Keratinocyte (primary cell): ENCODE results near the gene GBGT1. TPM values are rescaled to one million over a fixed set of nuclear protein-coding genes. Genes with fewer than 3 reads are reported as not detected.

ENCODE experiments used
- DNase-seq: peaks from one replicate; pipeline ENCODE4 v3.0.0-alpha.2; 2011; ENCODE audit warnings: low read depth, missing footprints, low spot score
- FAIRE-seq: peaks from 2 replicates; lab custom pipeline; 2011; peaks lifted over from hg19 to GRCh38; lab: Jason Lieb, UNC
- H2AFZ ChIP-seq: 2 replicates; pipeline ENCODE4 v1.6.0; 2012; ENCODE audit warnings: low read length, control low read depth, inconsistent platforms; ENCODE audit not compliant: control insufficient read depth
- H3K27ac ChIP-seq: 2 replicates; pipeline ENCODE4 v1.5.1; 2011; ENCODE audit warnings: low read length; ENCODE audit not compliant: control insufficient read depth, insufficient read depth
- H3K27me3 ChIP-seq: 3 replicates; pipeline ENCODE4 v1.6.0; 2011; ENCODE audit warnings: low read length; ENCODE audit not compliant: control insufficient read depth, insufficient read depth; ENCODE audit errors: extremely low read depth
- H3K36me3 ChIP-seq, 2 experiments: 2 replicates in 1 of 2; 3 replicates in 1 of 2; pipeline ENCODE4 v1.5.1; 2011; ENCODE audit warnings: low read length in 2 of 2, mild to moderate bottlenecking in 1 of 2; ENCODE audit not compliant: control insufficient read depth in 2 of 2, insufficient read depth in 2 of 2; ENCODE audit errors: extremely low read depth in 1 of 2
- H3K4me1 ChIP-seq: 3 replicates; pipeline ENCODE4 v1.5.1; 2011; ENCODE audit warnings: low read length; ENCODE audit not compliant: control insufficient read depth, insufficient read depth; ENCODE audit errors: extremely low read depth
- H3K4me2 ChIP-seq: 3 replicates; pipeline ENCODE4 v1.6.0; 2011; ENCODE audit warnings: low read depth, low read length; ENCODE audit not compliant: control insufficient read depth, insufficient read depth; ENCODE audit errors: extremely low read depth
- H3K4me3 ChIP-seq, 3 experiments: fragments of 200-600 bp in 1 of 3; sonication (generic) in 1 of 3; 2 replicates in 2 of 3; 3 replicates in 1 of 3; pipeline ENCODE4 v1.5.1; 2011 to 2016; ENCODE audit warnings: low read length in 3 of 3, mild to moderate bottlenecking in 3 of 3, control low read depth in 2 of 3, inconsistent platforms in 1 of 3, low read depth in 1 of 3, mixed read lengths in 1 of 3, mixed run types in 1 of 3, moderate library complexity in 1 of 3; ENCODE audit not compliant: control insufficient read depth in 2 of 3, insufficient read depth in 2 of 3; ENCODE audit errors: extremely low read depth in 1 of 3
- H3K79me2 ChIP-seq: 2 replicates; pipeline ENCODE4 v1.6.0; 2012; ENCODE audit warnings: low read length; ENCODE audit not compliant: control insufficient read depth, insufficient read depth
- H3K9ac ChIP-seq: 3 replicates; pipeline ENCODE4 v1.6.0; 2011; ENCODE audit warnings: low read length; ENCODE audit not compliant: control insufficient read depth, insufficient read depth; ENCODE audit errors: extremely low read depth
- H3K9me1 ChIP-seq: 3 replicates; pipeline ENCODE4 v1.6.0; 2011; ENCODE audit warnings: low read length; ENCODE audit not compliant: control insufficient read depth, insufficient read depth; ENCODE audit errors: extremely low read depth
- H3K9me3 ChIP-seq: 2 replicates; pipeline ENCODE4 v1.5.1; 2012; ENCODE audit warnings: low read depth, low read length; ENCODE audit not compliant: control insufficient read depth
- H4K20me1 ChIP-seq: 3 replicates; pipeline ENCODE4 v1.6.0; 2011; ENCODE audit warnings: low read length; ENCODE audit not compliant: control insufficient read depth, insufficient read depth; ENCODE audit errors: extremely low read depth
- EZH2 ChIP-seq: IDR thresholded peaks from one replicate; pipeline ENCODE4 v1.6.1; 2012; ENCODE audit warnings: inconsistent platforms, mild to moderate bottlenecking, low read length, moderate library complexity
- dilution Hi-C: fragments of 300-500 bp; cut with MboI; formaldehyde crosslinking; loops from one replicate; pipeline ENCODE4 v1.7.0; 2020; ENCODE audit warnings: low sequenced_read_pairs; ENCODE audit not compliant: extremely low pct_ligation_motif_present
- polyA plus RNA-seq, 5 experiments: library from polyadenylated mRNA; depleted of rRNA in 3 of 5; stranded (reverse) in 3 of 5; stranded (forward) in 1 of 5; unstranded in 1 of 5; fragments of >200 nt; gene quantifications; 1 replicate in 1 of 5; 2 replicates in 3 of 5; 3 replicates in 1 of 5; pipeline versions ENCODE4 v1.2.1 to v1.2.3, GENCODE V29; 2011 to 2012; ENCODE audit warnings: missing spikeins in 2 of 5, low read depth in 1 of 5, low replicate concordance in 1 of 5
- TF ChIP-seq, protein P1 (sequence below), 3 experiments: IDR thresholded peaks in 1 of 3; conservative IDR thresholded peaks in 1 of 3; optimal IDR thresholded peaks in 1 of 3; 2 replicates in 2 of 3; 3 replicates in 1 of 3; pipeline versions ENCODE3 to v1.5.1; 2011; ENCODE audit warnings: low read length in 3 of 3, mild to moderate bottlenecking in 3 of 3, moderate library complexity in 2 of 3, control low read depth in 1 of 3, inconsistent platforms in 1 of 3; ENCODE audit not compliant: insufficient read depth in 2 of 3; ENCODE audit errors: extremely low read depth in 1 of 3

Gene GBGT1
- polyA plus RNA-seq, 1 donor (not counting 4 experiments of a cell fraction or from before 2014, with no cell fraction given), result 0.54 TPM

DNA sequence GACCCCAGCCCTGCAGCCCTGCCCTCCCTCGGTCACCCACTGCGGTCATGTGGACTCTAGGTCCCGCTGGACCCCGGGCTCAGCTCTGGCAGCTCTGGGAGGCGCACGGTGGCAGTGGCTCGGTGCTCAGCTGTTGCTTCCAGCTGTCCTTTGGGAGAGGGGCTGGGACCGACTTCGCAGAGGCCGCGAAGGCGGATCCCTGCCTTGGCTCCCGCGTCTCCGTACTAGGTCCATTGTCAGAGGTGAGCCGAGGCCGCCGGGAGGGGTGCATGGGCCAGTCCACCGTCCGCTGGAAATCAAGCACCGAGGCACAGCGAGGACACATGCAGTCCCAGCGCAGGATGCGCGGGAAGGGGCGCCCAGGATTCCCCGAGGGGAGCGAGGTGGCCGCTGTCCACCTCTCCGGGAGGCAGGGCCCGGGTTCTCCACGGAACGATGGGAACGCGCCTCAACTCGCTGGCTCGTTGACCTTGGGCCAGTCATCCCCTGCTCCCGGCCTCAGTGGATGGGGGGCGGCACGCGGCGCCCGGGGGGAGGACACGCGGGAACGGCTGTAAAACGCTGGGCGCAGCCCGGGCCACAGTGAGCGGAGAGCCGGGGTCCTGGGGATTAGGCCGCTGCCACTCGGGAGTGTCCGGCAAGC is 732 bp downstream of the GBGT1 start:
- H3K4me1 ChIP-seq, result no peaks in the 10 kb centered on the region
- no peak overlapping the region for H3K9ac ChIP-seq
- H3K9me3 ChIP-seq, result no peaks in the 10 kb centered on the region
- no peaks in the 10 kb centered on the region for H3K79me2 ChIP-seq
- H3K9me1 ChIP-seq, result no peaks in the 10 kb centered on the region
- H3K36me3 ChIP-seq, result no peaks in the 10 kb centered on the region
- no peak overlapping the region for H3K27ac ChIP-seq
- dilution Hi-C loops, result no loop called here
- peak overlapping the region; percentile 76 for H3K4me2 ChIP-seq
- peak overlapping the region; percentile 47 to 64 (median 59) for H3K4me3 ChIP-seq
- no peak for TF ChIP-seq EZH2
- TF ChIP-seq, protein P1, sequence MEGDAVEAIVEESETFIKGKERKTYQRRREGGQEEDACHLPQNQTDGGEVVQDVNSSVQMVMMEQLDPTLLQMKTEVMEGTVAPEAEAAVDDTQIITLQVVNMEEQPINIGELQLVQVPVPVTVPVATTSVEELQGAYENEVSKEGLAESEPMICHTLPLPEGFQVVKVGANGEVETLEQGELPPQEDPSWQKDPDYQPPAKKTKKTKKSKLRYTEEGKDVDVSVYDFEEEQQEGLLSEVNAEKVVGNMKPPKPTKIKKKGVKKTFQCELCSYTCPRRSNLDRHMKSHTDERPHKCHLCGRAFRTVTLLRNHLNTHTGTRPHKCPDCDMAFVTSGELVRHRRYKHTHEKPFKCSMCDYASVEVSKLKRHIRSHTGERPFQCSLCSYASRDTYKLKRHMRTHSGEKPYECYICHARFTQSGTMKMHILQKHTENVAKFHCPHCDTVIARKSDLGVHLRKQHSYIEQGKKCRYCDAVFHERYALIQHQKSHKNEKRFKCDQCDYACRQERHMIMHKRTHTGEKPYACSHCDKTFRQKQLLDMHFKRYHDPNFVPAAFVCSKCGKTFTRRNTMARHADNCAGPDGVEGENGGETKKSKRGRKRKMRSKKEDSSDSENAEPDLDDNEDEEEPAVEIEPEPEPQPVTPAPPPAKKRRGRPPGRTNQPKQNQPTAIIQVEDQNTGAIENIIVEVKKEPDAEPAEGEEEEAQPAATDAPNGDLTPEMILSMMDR (optimal IDR thresholded peaks at IDR 0.05 in 1 of 3, IDR thresholded peaks at IDR 0.05 in 1 of 3, conservative IDR thresholded peaks at IDR 0.05 in 1 of 3; ENCODE audit: extremely low read depth in 1 of 3, insufficient read depth in 2 of 3, low read length in 3 of 3), result no peak
- H3K27me3 ChIP-seq, result peaks cover 14% of the 10 kb centered on the region
- DNase-seq, result no peak
- no peak for FAIRE-seq
- H2AFZ ChIP-seq, result peak overlapping the region; percentile 77
- no peaks in the 10 kb centered on the region for H4K20me1 ChIP-seq

DNA sequence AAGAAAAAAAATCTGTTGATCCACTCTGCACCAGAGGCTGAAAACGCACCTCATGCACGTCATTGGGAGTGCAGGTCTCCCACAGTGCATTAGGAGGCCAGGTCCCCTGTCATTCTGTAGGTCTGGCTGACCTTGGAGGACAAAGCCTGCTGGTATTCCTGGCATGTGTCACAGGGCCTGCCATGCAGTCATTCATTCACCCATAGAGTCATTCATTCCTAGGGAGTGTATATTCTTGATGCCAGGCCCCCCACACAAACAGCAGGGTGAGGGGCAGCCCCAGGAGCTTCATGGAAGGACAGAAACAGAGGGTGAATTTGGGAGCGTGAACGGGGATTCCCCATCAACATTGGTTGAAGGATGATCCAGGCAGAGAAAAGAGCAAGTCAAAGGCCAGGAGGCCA is 2.2 kb downstream of the GBGT1 start:
- Histone ChIP-seq H3K9me3 (no peaks in the 10 kb centered on the region), H3K9ac (no peak overlapping the region), H2AFZ (no peak overlapping the region), H3K79me2 (no peaks in the 10 kb centered on the region), H3K4me3 (no peak overlapping the region), H3K4me1 (no peaks in the 10 kb centered on the region), H3K27me3 (peaks cover 14% of the 10 kb centered on the region), H3K36me3 (no peaks in the 10 kb centered on the region), H3K4me2 (no peak overlapping the region), H4K20me1 (no peaks in the 10 kb centered on the region), H3K27ac (no peak overlapping the region), H3K9me1 (no peaks in the 10 kb centered on the region)
- DNase-seq (no peak), FAIRE-seq (no peak)
- dilution Hi-C loops, result no loop called here
- no peak for TF ChIP-seq EZH2
- TF ChIP-seq, protein P1 (optimal IDR thresholded peaks at IDR 0.05 in 1 of 3, IDR thresholded peaks at IDR 0.05 in 1 of 3, conservative IDR thresholded peaks at IDR 0.05 in 1 of 3; ENCODE audit: extremely low read depth in 1 of 3, insufficient read depth in 2 of 3, low read length in 3 of 3), result no peak
